Measurements from ENCODE around the gene LPAR1. TPM values are rescaled to one million over a fixed set of nuclear protein-coding genes. Genes with fewer than 3 reads are reported as not detected.

Gene LPAR1
- total RNA-seq, 1 experiment from 2014 or later: 11.0 TPM

DNA sequence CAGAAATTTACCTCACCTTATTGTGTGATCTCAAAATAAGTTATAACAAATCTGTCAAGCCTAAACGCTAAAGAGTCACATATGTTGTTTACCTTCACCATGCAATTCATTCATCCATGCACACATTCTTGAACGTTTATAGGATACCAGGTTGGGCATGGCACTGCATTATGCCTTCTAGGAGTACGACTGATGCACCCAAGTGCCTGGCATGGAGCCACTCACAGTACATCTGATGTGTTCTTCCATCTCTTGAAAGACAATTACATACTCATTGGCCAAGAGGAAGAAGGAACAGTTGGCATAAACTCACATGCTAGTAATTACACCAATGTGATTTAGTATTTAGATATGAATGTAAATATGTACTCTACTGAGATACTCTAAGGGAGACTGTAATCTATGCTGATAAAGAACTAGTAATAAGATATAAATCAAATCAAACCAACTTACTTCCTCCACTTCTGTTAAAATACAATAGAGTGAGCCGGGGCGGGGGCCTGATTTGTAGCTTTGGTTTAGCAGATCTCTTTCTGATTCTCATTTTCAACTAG, 90.7 kb downstream of the LPAR1 start:
- H3K27ac ChIP-seq (ENCODE audit: low read length): no peak overlapping the region
- ChIA-PET CTCF (no interaction called here), POLR2A (no interaction called here)
- TF ChIP-seq, protein P1, sequence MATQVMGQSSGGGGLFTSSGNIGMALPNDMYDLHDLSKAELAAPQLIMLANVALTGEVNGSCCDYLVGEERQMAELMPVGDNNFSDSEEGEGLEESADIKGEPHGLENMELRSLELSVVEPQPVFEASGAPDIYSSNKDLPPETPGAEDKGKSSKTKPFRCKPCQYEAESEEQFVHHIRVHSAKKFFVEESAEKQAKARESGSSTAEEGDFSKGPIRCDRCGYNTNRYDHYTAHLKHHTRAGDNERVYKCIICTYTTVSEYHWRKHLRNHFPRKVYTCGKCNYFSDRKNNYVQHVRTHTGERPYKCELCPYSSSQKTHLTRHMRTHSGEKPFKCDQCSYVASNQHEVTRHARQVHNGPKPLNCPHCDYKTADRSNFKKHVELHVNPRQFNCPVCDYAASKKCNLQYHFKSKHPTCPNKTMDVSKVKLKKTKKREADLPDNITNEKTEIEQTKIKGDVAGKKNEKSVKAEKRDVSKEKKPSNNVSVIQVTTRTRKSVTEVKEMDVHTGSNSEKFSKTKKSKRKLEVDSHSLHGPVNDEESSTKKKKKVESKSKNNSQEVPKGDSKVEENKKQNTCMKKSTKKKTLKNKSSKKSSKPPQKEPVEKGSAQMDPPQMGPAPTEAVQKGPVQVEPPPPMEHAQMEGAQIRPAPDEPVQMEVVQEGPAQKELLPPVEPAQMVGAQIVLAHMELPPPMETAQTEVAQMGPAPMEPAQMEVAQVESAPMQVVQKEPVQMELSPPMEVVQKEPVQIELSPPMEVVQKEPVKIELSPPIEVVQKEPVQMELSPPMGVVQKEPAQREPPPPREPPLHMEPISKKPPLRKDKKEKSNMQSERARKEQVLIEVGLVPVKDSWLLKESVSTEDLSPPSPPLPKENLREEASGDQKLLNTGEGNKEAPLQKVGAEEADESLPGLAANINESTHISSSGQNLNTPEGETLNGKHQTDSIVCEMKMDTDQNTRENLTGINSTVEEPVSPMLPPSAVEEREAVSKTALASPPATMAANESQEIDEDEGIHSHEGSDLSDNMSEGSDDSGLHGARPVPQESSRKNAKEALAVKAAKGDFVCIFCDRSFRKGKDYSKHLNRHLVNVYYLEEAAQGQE (IDR thresholded peaks at IDR 0.05; ENCODE audit: insufficient read depth in 1 of 2, low read depth in 2 of 2, low read length in 1 of 2): no peak
- TF ChIP-seq SIN3A (IDR thresholded peaks at IDR 0.05; ENCODE audit: borderline replicate concordance, insufficient read depth, low read depth, low read length) (no peak), POLR2AphosphoS5 (IDR thresholded peaks at IDR 0.05; ENCODE audit: low read depth, low read length) (no peak), TCF7L2 (IDR thresholded peaks at IDR 0.05; ENCODE audit: low read depth, low read length) (no peak)
- TF ChIP-seq, protein P2, sequence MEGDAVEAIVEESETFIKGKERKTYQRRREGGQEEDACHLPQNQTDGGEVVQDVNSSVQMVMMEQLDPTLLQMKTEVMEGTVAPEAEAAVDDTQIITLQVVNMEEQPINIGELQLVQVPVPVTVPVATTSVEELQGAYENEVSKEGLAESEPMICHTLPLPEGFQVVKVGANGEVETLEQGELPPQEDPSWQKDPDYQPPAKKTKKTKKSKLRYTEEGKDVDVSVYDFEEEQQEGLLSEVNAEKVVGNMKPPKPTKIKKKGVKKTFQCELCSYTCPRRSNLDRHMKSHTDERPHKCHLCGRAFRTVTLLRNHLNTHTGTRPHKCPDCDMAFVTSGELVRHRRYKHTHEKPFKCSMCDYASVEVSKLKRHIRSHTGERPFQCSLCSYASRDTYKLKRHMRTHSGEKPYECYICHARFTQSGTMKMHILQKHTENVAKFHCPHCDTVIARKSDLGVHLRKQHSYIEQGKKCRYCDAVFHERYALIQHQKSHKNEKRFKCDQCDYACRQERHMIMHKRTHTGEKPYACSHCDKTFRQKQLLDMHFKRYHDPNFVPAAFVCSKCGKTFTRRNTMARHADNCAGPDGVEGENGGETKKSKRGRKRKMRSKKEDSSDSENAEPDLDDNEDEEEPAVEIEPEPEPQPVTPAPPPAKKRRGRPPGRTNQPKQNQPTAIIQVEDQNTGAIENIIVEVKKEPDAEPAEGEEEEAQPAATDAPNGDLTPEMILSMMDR (IDR thresholded peaks at IDR 0.05): no peak
- in situ Hi-C loops (cut with HindIII; ENCODE audit: low pct_unique_long_range_greater_than_20kb, low sequenced_read_pairs) (no loop called here), intact Hi-C loops (cut with micrococcal nuclease; ENCODE audit: unreplicated experiment) (no loop called here)
- H3K9me3 ChIP-seq (ENCODE audit: control insufficient read depth, insufficient read depth, low read depth, low read length): no peaks in the 10 kb centered on the region
- no TSS peak for BruUV-seq (replicated peaks)
- H3K4me3 ChIP-seq (ENCODE audit: low read depth in 2 of 2, low read length in 2 of 2): no peak overlapping the region
- ATAC-seq (no peak), DNase-seq (ENCODE audit: low read depth, low spot score) (no peak)
- H3K4me1 ChIP-seq (ENCODE audit: control insufficient read depth, insufficient read depth, low read length): no peaks in the 10 kb centered on the region; the same call in none of the 2 replicates
- H3K36me3 ChIP-seq (ENCODE audit: control insufficient read depth, insufficient read depth, low read length): no peaks in the 10 kb centered on the region
- no peaks in the 10 kb centered on the region for H3K27me3 ChIP-seq (ENCODE audit: control insufficient read depth, insufficient read depth, low read length)

DNA sequence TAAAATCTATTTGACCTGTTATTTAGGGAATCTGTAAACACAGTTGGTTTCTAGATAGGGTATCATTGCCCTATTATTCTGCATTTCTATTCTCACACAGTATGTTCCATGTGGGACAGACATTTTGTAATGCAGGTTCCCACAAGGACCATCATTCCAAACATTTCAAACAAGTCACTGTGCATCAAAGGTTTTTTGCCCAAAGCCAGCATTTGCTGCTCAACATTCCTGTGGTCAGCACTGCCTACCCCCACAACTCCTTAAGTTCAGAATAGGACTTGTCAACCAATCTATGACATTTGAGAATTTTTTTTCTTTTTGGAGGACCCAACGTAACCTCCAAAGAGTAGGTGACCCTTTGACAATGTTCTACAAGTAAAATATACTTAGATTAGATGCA, 95.7 kb downstream of the LPAR1 start:
- no peaks in the 10 kb centered on the region for H3K36me3 ChIP-seq (ENCODE audit: control insufficient read depth, insufficient read depth, low read length)
- no TSS peak for BruUV-seq (replicated peaks)
- ATAC-seq (no peak), DNase-seq (ENCODE audit: low read depth, low spot score) (no peak)
- no peak overlapping the region for H3K27ac ChIP-seq (ENCODE audit: low read length)
- ChIA-PET POLR2A (no interaction called here), CTCF (no interaction called here)
- in situ Hi-C loops (cut with HindIII; ENCODE audit: low pct_unique_long_range_greater_than_20kb, low sequenced_read_pairs): no loop called here
- H3K4me3 ChIP-seq (ENCODE audit: low read depth in 2 of 2, low read length in 2 of 2): no peak overlapping the region
- no peaks in the 10 kb centered on the region for H3K4me1 ChIP-seq (ENCODE audit: control insufficient read depth, insufficient read depth, low read length)
- intact Hi-C loops (cut with micrococcal nuclease; ENCODE audit: unreplicated experiment): no loop called here
- TF ChIP-seq TCF7L2 (IDR thresholded peaks at IDR 0.05; ENCODE audit: low read depth, low read length) (no peak), POLR2AphosphoS5 (IDR thresholded peaks at IDR 0.05; ENCODE audit: low read depth, low read length) (no peak), SIN3A (IDR thresholded peaks at IDR 0.05; ENCODE audit: borderline replicate concordance, insufficient read depth, low read depth, low read length) (no peak)
- TF ChIP-seq, protein P1 (IDR thresholded peaks at IDR 0.05; ENCODE audit: insufficient read depth in 1 of 2, low read depth in 2 of 2, low read length in 1 of 2): no peak
- TF ChIP-seq, protein P2 (IDR thresholded peaks at IDR 0.05): no peak
- H3K9me3 ChIP-seq (ENCODE audit: control insufficient read depth, insufficient read depth, low read depth, low read length): no peaks in the 10 kb centered on the region
- H3K27me3 ChIP-seq (ENCODE audit: control insufficient read depth, insufficient read depth, low read length): no peaks in the 10 kb centered on the region

Measured in Panc1 (cell line).